ENCODE results near the gene KCNIP2.

DNA sequence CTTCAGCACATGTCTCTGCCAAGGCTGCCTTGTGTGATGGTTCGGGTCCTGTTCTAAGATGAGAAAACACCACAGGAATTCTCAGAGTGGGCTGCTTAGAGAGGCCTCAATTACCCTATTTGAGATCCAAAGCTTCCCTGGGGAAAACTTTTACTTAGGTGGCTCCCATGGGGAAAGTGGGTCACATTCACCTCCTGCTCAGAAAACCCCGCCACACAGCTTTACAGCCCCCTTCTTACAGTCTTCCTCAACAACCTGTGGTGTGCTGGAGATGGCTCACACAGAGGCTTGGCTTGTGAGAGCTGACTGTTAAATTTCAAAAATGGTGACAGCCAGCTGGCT is 36.6 kb upstream of the KCNIP2 start:
- TF ChIP-seq SUZ12 (IDR thresholded peaks at IDR 0.05; ENCODE audit: extremely low read depth, insufficient read depth, insufficient read length) (no peak), ZNF274 (IDR thresholded peaks at IDR 0.05; ENCODE audit: low read depth, low read length) (no peak)
